HepG2 (cell line): ENCODE measurements around the gene ETHE1. TPM values are rescaled to one million over a fixed set of nuclear protein-coding genes. Genes with fewer than 3 reads are reported as not detected.

Experiments used
- ARNT ChIP-seq: fragments of 450-650 bp; IDR thresholded peaks from 2 replicates; pipeline ENCODE4 v1.6.1; 2017
- CBX1 ChIP-seq: IDR thresholded peaks from one replicate; pipeline ENCODE4 v1.6.1; 2016; ENCODE audit warnings: antibody characterized with exemption, low read depth
- CENPX ChIP-seq: sonication (generic); formaldehyde crosslinking; IDR thresholded peaks from 2 replicates; pipeline ENCODE4 v1.9.0; 2021; ENCODE audit warnings: mild to moderate bottlenecking, missing genetic modification reagents, moderate library complexity
- ELF1 ChIP-seq: sonication (generic); formaldehyde crosslinking; IDR thresholded peaks from 2 replicates; pipeline ENCODE4 v1.4.0; 2020; ENCODE audit warnings: missing genetic modification reagents
- ERF ChIP-seq: IDR thresholded peaks from 2 replicates; pipeline ENCODE4 v1.6.1; 2018; ENCODE audit warnings: missing biosample characterization, missing genetic modification reagents
- KLF9 ChIP-seq: IDR thresholded peaks from 2 replicates; pipeline ENCODE4 v1.6.1; 2016; ENCODE audit warnings: low read depth
- POGZ ChIP-seq: sonication (generic); formaldehyde crosslinking; IDR thresholded peaks from 2 replicates; pipeline ENCODE4 v1.4.0; 2020; ENCODE audit warnings: mild to moderate bottlenecking, missing genetic modification reagents
- ZKSCAN1 ChIP-seq: fragments of 150-350 bp; IDR thresholded peaks from 2 replicates; pipeline ENCODE4 v1.6.1; 2014; ENCODE audit warnings: low read length
- ZMYM4 ChIP-seq: sonication (generic); formaldehyde crosslinking; IDR thresholded peaks from 2 replicates; pipeline ENCODE4 v1.8.1; 2023; ENCODE audit warnings: mild to moderate bottlenecking, missing genetic modification reagents
- ZNF12 ChIP-seq: sonication (generic); formaldehyde crosslinking; IDR thresholded peaks from 2 replicates; pipeline ENCODE4 v1.5.0; 2020; ENCODE audit warnings: missing genetic modification reagents
- ZNF317 ChIP-seq: sonication (generic); formaldehyde crosslinking; IDR thresholded peaks from 2 replicates; pipeline ENCODE4 v1.5.0; 2020; ENCODE audit warnings: mild to moderate bottlenecking, missing genetic modification reagents
- ZNF430 ChIP-seq: sonication (generic); formaldehyde crosslinking; IDR thresholded peaks from 2 replicates; pipeline ENCODE4 v1.9.0; 2021; ENCODE audit warnings: mild to moderate bottlenecking, missing genetic modification reagents
- ZNF441 ChIP-seq: sonication (generic); formaldehyde crosslinking; IDR thresholded peaks from 2 replicates; pipeline ENCODE4 v1.7.0; 2021; ENCODE audit warnings: missing genetic modification reagents, borderline replicate concordance
- ZNF598 ChIP-seq: sonication (generic); formaldehyde crosslinking; IDR thresholded peaks from 2 replicates; pipeline ENCODE4 v1.5.1; 2020; ENCODE audit warnings: mild to moderate bottlenecking, missing genetic modification reagents, borderline replicate concordance
- ZNF646 ChIP-seq: sonication (generic); formaldehyde crosslinking; IDR thresholded peaks from 2 replicates; pipeline ENCODE4 v1.9.0; 2021; ENCODE audit warnings: mild to moderate bottlenecking, missing genetic modification reagents
- polyA plus RNA-seq, 8 experiments: library from polyadenylated mRNA; depleted of rRNA in 3 of 8; stranded (reverse) in 7 of 8; unstranded in 1 of 8; fragments of >200 nt; fragmentation: Illumina TruSeq in 4 of 8; extraction: Trizol in 4 of 8; gene quantifications; 2 replicates each; pipeline versions ENCODE4 v1.2.1 to v1.2.3, GENCODE V29; 2011 to 2016; ENCODE audit warnings: low read depth in 4 of 8, missing spikeins in 1 of 8, mixed read lengths in 1 of 8; ENCODE audit not compliant: insufficient read depth in 1 of 8
- total RNA-seq, 5 experiments: library from RNA; depleted of rRNA; stranded (reverse); fragments of >200 nt; fragmentation: Illumina TruSeq; extraction: Trizol; gene quantifications; 2 replicates each; pipeline ENCODE4 v1.2.3, GENCODE V29; 2016; ENCODE audit warnings: low read depth in 1 of 5
- TF ChIP-seq, protein P1 (sequence below): IDR thresholded peaks from 2 replicates; pipeline ENCODE4 v1.6.1; 2012; ENCODE audit warnings: low read length, improper control_type of control experiment
- TF ChIP-seq, protein P2 (sequence below): sonication (generic); formaldehyde crosslinking; IDR thresholded peaks from 2 replicates; pipeline ENCODE4 v1.8.0; 2022; ENCODE audit warnings: mild to moderate bottlenecking, missing genetic modification reagents

Gene ETHE1
- total and polyA plus RNA-seq, 2 of the 13 experiments (the other 11 are each of a cell fraction or from before 2014, with no cell fraction given): 32.5 to 58.4 TPM

DNA sequence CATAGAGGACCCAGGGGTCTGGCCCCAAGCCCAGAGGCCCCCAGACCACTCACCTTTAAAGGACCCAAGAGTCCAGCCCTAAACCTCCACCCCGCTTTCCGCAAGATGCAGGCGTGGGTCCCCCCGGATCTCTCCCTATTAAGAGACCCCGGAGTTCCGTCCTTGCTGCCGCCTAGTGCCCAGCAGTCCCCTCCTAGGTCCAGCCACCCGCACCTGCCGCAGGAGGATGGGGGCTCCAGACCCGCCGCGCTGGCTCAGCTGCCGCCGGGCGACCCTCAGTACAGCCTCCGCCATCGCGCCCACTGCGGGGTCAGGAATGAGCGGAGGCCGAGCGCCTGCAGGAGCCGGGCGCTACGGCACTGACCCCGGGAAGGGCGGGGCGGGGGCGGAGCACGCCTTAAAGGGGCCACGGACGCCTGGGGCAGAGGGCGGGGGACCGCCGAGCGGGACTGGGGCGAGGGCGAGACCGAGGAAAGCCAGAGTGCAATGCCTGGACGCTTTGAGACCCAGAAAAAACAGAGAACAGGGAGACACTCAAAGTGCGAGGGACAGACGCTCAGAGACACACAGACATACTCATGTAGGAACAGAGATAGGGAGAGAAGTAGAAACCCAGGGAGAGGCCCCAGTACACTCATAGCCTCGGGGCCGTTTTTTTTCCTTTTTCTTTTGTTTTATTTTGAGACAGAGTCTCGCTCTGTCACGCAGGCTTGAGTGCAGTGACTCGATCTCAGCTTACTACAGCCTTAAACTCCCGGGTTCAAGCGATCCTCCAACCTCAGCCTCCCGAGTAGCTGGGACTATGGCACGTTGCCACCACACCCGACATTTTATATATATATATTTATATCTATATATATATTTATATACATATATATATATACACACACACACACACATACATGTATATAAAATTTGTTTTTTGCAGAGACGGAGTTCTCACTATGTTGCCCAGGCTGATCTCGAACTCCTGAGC, at the start of gene ETHE1 (continued):
- no peak for TF ChIP-seq ZNF646
- TF ChIP-seq ZMYM4 (CRISPR knock-in tag): peak; percentile 42; the same call in 1 of the 2 replicates
- no peak for TF ChIP-seq ZKSCAN1
- peak; percentile 56 for TF ChIP-seq ERF (CRISPR knock-in tag)
- TF ChIP-seq, protein P1, sequence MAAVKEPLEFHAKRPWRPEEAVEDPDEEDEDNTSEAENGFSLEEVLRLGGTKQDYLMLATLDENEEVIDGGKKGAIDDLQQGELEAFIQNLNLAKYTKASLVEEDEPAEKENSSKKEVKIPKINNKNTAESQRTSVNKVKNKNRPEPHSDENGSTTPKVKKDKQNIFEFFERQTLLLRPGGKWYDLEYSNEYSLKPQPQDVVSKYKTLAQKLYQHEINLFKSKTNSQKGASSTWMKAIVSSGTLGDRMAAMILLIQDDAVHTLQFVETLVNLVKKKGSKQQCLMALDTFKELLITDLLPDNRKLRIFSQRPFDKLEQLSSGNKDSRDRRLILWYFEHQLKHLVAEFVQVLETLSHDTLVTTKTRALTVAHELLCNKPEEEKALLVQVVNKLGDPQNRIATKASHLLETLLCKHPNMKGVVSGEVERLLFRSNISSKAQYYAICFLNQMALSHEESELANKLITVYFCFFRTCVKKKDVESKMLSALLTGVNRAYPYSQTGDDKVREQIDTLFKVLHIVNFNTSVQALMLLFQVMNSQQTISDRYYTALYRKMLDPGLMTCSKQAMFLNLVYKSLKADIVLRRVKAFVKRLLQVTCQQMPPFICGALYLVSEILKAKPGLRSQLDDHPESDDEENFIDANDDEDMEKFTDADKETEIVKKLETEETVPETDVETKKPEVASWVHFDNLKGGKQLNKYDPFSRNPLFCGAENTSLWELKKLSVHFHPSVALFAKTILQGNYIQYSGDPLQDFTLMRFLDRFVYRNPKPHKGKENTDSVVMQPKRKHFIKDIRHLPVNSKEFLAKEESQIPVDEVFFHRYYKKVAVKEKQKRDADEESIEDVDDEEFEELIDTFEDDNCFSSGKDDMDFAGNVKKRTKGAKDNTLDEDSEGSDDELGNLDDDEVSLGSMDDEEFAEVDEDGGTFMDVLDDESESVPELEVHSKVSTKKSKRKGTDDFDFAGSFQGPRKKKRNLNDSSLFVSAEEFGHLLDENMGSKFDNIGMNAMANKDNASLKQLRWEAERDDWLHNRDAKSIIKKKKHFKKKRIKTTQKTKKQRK: no peak
- TF ChIP-seq POGZ (CRISPR knock-in tag): 0 out of 2 replicates have a peak, but pooled peaks have one; percentile 39
- TF ChIP-seq ZNF441 (CRISPR knock-in tag): no peak
- no peak for TF ChIP-seq ARNT
- TF ChIP-seq KLF9 (CRISPR knock-in tag): no peak
- TF ChIP-seq, protein P2, sequence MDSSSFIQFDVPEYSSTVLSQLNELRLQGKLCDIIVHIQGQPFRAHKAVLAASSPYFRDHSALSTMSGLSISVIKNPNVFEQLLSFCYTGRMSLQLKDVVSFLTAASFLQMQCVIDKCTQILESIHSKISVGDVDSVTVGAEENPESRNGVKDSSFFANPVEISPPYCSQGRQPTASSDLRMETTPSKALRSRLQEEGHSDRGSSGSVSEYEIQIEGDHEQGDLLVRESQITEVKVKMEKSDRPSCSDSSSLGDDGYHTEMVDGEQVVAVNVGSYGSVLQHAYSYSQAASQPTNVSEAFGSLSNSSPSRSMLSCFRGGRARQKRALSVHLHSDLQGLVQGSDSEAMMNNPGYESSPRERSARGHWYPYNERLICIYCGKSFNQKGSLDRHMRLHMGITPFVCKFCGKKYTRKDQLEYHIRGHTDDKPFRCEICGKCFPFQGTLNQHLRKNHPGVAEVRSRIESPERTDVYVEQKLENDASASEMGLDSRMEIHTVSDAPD (CRISPR knock-in tag): peak; percentile 44; the same call in 1 of the 2 replicates
- TF ChIP-seq ZNF317 (CRISPR knock-in tag): no peak
- TF ChIP-seq CENPX (CRISPR knock-in tag): no peak
- peak; percentile 30 for TF ChIP-seq CBX1
- TF ChIP-seq ZNF430: no peak
- no peak for TF ChIP-seq ZNF12 (CRISPR knock-in tag)
- TF ChIP-seq ELF1 (CRISPR knock-in tag): no peak
- no peak for TF ChIP-seq ZNF598
